Fibroblast of pulmonary artery (primary cell): Measurements from ENCODE around the gene SLC9A3.

Experiments
- DNase-seq: peaks from one replicate; pipeline ENCODE4 v3.0.0-alpha.2; 2010; ENCODE audit warnings: low read depth
- H3K4me3 ChIP-seq: replicated peaks from 2 replicates; pipeline ENCODE4 v1.5.1; 2011; ENCODE audit warnings: low read depth, mild to moderate bottlenecking, control low read depth, low read length, moderate library complexity
- CTCF ChIP-seq: IDR thresholded peaks from 2 replicates; pipeline ENCODE4 v1.5.1; 2011; ENCODE audit warnings: mild to moderate bottlenecking, control low read depth, low read length, inconsistent platforms; ENCODE audit errors: missing control alignments

The SLC9A3 gene

GRCh38 chr5:533955-534742 is 9.9 kb upstream of the SLC9A3 start:
- no peak overlapping the region for H3K4me3 ChIP-seq
- no peak for DNase-seq
- no peak for TF ChIP-seq CTCF

GRCh38 chr5:533243-533954 is 9.2 kb upstream of the SLC9A3 start:
- no peak for DNase-seq
- TF ChIP-seq CTCF = no peak
- no peak overlapping the region for H3K4me3 ChIP-seq

- H3K4me3 ChIP-seq = no peak overlapping the region
- no peak for TF ChIP-seq CTCF
- DNase-seq = no peak
Observed at GRCh38 chr5:532521-533242, 8.4 kb upstream of the SLC9A3 start.

- no peak overlapping the region for H3K4me3 ChIP-seq
- no peak for DNase-seq
- TF ChIP-seq CTCF = no peak
Observed at GRCh38 chr5:531749-532315, 7.6 kb upstream of the SLC9A3 start.

- no peak for DNase-seq
- TF ChIP-seq CTCF = no peak
- H3K4me3 ChIP-seq = no peak overlapping the region
Observed at GRCh38 chr5:531101-531748, 7.0 kb upstream of the SLC9A3 start.
